LNCaP clone FGC (cell line): ENCODE data around the gene FGF18.

Source experiments
- DNase-seq: peaks from one replicate; pipeline ENCODE4 v3.0.0-alpha.2; 2011; ENCODE audit warnings: low read depth
- H3K4me3 ChIP-seq: 2 replicates; pipeline ENCODE4 v1.5.1; 2011; ENCODE audit warnings: mild to moderate bottlenecking, low read depth, low read length, control low read depth
- TF ChIP-seq, protein P1 (sequence below): IDR thresholded peaks from 2 replicates; pipeline ENCODE4 v1.5.1; 2012; ENCODE audit warnings: mild to moderate bottlenecking; ENCODE audit not compliant: control insufficient read depth, insufficient read depth; ENCODE audit errors: extremely low read depth

The FGF18 gene

DNA sequence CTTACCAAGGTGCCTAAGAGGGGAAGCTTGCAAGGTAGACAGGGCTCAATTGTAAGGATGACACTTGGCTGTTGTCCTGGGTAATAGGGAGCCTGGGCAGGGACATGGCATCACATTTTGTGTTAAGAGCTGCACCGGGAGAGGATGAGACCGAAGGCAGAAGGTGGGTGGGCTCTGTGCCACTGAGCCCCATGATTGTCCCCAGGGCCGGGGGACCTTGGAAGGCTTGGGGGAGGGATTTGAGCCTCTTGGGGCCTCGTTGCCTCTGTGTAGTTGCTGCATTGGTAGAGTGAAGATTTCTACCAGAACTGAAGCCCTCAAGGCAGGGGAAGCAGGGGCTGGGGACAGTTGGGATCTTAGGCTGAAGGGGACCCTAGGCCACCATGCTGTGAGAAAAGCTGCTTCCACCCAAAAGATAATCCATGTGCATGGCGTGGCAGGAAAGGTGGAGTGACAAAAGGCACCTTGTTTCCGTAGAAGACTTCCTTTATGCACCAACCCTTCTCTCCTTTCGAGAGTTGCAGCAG lies 11.9 kb downstream of the FGF18 start:
- TF ChIP-seq, protein P1, sequence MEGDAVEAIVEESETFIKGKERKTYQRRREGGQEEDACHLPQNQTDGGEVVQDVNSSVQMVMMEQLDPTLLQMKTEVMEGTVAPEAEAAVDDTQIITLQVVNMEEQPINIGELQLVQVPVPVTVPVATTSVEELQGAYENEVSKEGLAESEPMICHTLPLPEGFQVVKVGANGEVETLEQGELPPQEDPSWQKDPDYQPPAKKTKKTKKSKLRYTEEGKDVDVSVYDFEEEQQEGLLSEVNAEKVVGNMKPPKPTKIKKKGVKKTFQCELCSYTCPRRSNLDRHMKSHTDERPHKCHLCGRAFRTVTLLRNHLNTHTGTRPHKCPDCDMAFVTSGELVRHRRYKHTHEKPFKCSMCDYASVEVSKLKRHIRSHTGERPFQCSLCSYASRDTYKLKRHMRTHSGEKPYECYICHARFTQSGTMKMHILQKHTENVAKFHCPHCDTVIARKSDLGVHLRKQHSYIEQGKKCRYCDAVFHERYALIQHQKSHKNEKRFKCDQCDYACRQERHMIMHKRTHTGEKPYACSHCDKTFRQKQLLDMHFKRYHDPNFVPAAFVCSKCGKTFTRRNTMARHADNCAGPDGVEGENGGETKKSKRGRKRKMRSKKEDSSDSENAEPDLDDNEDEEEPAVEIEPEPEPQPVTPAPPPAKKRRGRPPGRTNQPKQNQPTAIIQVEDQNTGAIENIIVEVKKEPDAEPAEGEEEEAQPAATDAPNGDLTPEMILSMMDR: no peak
- DNase-seq: no peak

GRCh38 chr5:171432076-171432475 lies 12.6 kb downstream of the FGF18 start:
- H3K4me3 ChIP-seq: no peak overlapping the region
- DNase-seq: no peak
- TF ChIP-seq, protein P1: no peak

More for the DNA sequence above, 11.9 kb downstream of the FGF18 start:
- no peak overlapping the region for H3K4me3 ChIP-seq

DNA sequence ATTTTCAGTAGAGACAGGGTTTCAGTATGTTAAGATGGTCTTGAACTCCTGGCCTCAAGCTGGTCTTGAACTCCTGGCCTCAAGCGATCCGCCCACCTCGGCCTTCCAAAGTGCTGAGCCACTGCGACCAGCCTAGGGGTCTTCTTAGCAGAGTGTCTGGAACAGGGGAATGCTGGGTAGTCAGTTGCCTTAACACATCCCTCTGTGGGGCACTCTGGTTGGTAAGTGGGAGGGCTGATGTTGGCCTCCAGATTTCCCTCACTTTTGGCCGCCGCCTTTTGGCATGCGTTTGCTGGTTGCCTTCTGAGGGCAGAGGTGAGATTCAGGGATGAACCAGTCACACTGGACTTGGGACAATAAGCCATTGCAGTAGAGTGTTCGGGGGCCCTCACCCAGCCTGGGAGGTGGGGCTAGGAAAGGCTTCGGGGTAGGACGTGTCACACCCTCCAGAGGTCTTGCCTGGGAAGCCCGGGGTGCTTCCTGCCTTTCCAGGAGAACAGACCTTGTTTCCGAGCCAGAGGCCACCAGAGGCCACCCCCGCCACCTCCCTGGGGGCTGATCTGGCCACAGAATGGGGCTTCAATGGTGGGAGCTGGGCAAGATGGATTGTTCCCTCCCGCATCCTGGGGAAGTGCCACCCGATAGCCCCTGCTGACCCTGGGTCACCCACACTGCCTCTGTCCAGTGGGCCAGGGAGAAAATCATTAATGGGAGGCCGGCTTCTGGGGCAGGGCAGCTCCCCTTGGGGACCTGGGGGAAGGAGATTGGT lies 13.3 kb downstream of the FGF18 start:
- H3K4me3 ChIP-seq: no peak overlapping the region
- no peak for DNase-seq
- TF ChIP-seq, protein P1: no peak

- no peak for DNase-seq
- TF ChIP-seq, protein P1: no peak
- no peak overlapping the region for H3K4me3 ChIP-seq
Observed at GRCh38 chr5:171433352-171433698, 13.9 kb downstream of the FGF18 start.

- no peak for DNase-seq
- no peak overlapping the region for H3K4me3 ChIP-seq
- TF ChIP-seq, protein P1: no peak
Observed at GRCh38 chr5:171433982-171434676, 14.7 kb downstream of the FGF18 start.

DNA sequence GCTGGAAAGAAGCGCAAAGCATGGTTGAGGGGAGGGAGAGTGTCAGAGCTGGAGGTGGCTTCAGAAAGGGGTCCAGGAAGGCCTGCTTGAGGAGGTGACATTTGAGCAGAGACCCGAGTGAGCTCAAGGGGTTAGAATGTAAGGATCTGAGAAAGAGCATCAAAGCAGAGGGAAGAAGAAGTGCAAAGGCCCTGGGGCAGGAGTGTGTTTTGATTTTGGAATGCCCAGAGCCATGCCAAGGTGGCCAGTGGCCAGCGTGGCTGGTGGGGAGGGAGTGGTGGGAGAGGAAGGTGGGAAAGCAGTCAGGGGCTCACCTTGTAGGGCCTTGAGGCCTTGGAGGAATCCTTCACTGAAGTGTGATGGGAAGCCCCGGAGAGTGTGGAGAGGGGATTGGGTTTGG lies 15.4 kb downstream of the FGF18 start:
- TF ChIP-seq, protein P1: no peak
- DNase-seq: no peak
- no peak overlapping the region for H3K4me3 ChIP-seq
